ENCODE measurements around the gene CPNE8. TPM values are rescaled to one million over a fixed set of nuclear protein-coding genes. Genes with fewer than 3 reads are reported as not detected.

Gene CPNE8
- total RNA-seq, 1 experiment from 2014 or later = 10.9 TPM

DNA sequence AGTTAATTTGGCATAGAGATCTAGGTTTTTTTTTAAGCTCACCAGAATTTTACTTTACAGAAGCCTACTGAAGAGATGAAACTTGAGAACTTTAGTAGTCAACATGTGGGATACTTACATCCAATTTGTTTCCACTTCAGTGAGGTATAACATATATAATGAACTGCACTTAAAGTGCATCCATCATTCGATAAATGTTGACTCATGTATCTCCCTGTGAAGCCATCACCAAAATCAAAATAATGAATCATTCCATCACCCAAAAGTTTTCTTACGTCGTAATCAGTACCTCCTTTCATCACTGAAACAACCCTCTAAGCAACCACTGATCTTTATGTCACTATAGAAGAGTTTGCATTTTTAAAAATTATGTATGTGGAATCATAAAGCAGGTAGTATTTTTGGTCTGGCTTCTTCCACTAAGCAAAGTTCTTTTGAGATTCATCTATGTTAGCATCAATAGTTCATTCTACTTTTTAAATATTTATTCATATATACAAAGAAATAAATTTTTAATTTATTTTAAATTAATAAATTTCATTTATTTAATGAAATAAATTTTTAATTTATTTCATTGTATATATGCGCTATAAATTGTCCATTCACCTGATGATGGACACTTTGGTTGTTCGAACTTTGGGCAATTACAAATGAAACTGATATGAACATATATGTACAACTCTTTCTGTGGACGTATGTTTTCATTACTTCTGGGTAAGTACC lies 2.0 kb upstream of the CPNE8 start:
- no peak for DNase-seq
- H3K27me3 ChIP-seq (ENCODE audit: control insufficient read depth, insufficient read depth, low read length) = no peaks in the 10 kb centered on the region
- peak overlapping the region; percentile 90; the same call in 1 of the 2 replicates for H3K4me3 ChIP-seq (ENCODE audit: insufficient read depth, low read depth, low read length)
- H3K36me3 ChIP-seq (replicated peaks; ENCODE audit: control insufficient read depth, insufficient read depth, low read length) = no peaks in the 10 kb centered on the region

DNA sequence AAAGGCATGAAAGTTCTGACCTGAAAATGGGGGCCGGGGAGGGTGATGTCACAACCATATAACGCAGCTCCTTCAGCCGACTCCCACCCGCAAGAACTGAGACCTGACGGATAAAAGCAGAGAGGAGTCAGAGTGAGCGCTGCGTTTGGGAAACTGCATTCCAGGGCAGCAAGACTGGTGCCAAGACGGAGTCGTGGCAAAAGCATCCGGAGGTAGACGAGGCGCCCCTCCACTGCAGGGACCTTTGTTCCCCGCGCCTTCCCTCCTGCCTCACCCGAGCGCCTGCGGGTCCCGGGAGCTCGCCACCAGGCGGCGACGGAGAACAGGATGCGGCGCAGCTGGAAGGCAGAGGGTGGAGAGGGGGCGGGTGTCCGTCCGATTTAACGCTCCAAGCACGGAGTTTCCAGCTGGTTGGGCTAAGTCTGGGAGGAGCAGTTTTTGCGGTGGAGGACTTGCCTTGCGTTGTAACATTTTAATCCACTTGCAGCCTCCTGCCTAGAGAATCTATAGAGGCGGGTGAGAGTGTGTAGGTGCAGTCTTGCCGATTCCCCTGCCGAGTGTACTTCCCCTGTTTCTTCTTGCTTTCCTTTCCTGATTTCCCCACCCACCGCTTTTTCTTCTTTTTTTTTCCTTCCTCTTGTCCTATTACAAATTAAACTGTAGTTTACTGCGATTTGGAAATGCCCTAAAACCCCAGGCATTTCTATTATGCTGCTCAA lies 1.2 kb upstream of the CPNE8 start:
- DNase-seq = peak; percentile 85

GRCh38 chr12:38904537-38905479 lies 583 bp downstream of the CPNE8 start:
- Histone ChIP-seq H3K4me3 (ENCODE audit: insufficient read depth, low read depth, low read length) (peak overlapping the region; percentile 90), H3K36me3 (replicated peaks; ENCODE audit: control insufficient read depth, insufficient read depth, low read length) (no peaks in the 10 kb centered on the region), H3K27me3 (ENCODE audit: control insufficient read depth, insufficient read depth, low read length) (no peaks in the 10 kb centered on the region)
- DNase-seq = peak; percentile 24

More for the DNA sequence above, 1.2 kb upstream of the CPNE8 start:
- H3K4me3 ChIP-seq (ENCODE audit: insufficient read depth, low read depth, low read length) = peak overlapping the region; percentile 90
- H3K36me3 ChIP-seq (replicated peaks; ENCODE audit: control insufficient read depth, insufficient read depth, low read length) = no peaks in the 10 kb centered on the region
- H3K27me3 ChIP-seq (ENCODE audit: control insufficient read depth, insufficient read depth, low read length) = no peaks in the 10 kb centered on the region

DNA sequence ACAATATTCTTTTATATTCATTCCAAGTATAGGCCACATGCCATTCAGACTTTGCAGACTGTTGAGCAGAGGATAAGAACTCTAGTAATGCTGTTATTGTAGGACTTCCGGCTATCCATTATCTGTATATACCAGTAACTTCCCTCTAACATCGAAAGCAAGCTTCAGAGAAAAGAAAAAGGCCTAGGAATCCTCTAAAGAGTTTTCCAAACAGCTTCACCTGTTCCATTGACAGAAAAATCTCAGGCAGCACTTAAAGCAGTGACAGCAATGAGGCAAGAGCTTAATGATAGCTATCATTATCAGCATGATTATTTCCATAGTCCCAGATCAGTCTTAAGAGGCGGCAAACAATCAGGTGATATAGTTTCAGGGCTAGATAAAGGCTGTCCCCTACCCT lies 1.8 kb downstream of the CPNE8 start:
- no peak overlapping the region for H3K4me3 ChIP-seq (ENCODE audit: insufficient read depth, low read depth, low read length)
- DNase-seq = no peak
- H3K36me3 ChIP-seq (replicated peaks; ENCODE audit: control insufficient read depth, insufficient read depth, low read length) = no peaks in the 10 kb centered on the region
- H3K27me3 ChIP-seq (ENCODE audit: control insufficient read depth, insufficient read depth, low read length) = no peaks in the 10 kb centered on the region

- Histone ChIP-seq H3K36me3 (replicated peaks; ENCODE audit: control insufficient read depth, insufficient read depth, low read length) (no peaks in the 10 kb centered on the region), H3K27me3 (ENCODE audit: control insufficient read depth, insufficient read depth, low read length) (no peaks in the 10 kb centered on the region), H3K4me3 (ENCODE audit: insufficient read depth, low read depth, low read length) (no peak overlapping the region)
- DNase-seq = peak; percentile 32
Observed at GRCh38 chr12:38898001-38898684, 7.2 kb downstream of the CPNE8 start.

DNA sequence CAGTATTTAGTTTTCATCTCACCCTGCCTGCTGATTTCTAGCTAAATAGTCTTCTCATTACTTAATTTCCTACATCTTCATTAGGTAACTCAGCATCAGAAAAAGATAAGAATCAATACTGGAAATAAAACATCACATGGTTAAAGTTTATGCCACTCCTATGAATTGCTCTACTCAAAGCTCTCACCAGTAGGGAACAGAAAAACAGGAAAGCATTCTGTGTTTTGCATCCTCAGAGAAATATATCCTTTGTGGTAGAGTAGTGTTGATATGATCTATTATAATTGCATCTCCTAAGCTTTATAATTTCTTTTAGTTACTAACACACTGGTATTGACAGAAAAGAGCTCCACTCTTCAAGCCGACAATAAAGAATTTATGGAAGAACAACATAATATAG lies 9.9 kb downstream of the CPNE8 start:
- Histone ChIP-seq H3K4me3 (ENCODE audit: insufficient read depth, low read depth, low read length) (no peak overlapping the region), H3K27me3 (ENCODE audit: control insufficient read depth, insufficient read depth, low read length) (no peaks in the 10 kb centered on the region), H3K36me3 (replicated peaks; ENCODE audit: control insufficient read depth, insufficient read depth, low read length) (no peaks in the 10 kb centered on the region)
- no peak for DNase-seq

- Histone ChIP-seq H3K27me3 (ENCODE audit: control insufficient read depth, insufficient read depth, low read length) (no peaks in the 10 kb centered on the region), H3K36me3 (replicated peaks; ENCODE audit: control insufficient read depth, insufficient read depth, low read length) (no peaks in the 10 kb centered on the region), H3K4me3 (ENCODE audit: insufficient read depth, low read depth, low read length) (no peak overlapping the region)
- DNase-seq = no peak
Observed at GRCh38 chr12:38892976-38893375, 12.4 kb downstream of the CPNE8 start.

GRCh38 chr12:38892087-38892786 lies 13.2 kb downstream of the CPNE8 start:
- no peak for DNase-seq
- Histone ChIP-seq H3K27me3 (ENCODE audit: control insufficient read depth, insufficient read depth, low read length) (no peaks in the 10 kb centered on the region), H3K36me3 (replicated peaks; ENCODE audit: control insufficient read depth, insufficient read depth, low read length) (no peaks in the 10 kb centered on the region), H3K4me3 (ENCODE audit: insufficient read depth, low read depth, low read length) (no peak overlapping the region)

DNA sequence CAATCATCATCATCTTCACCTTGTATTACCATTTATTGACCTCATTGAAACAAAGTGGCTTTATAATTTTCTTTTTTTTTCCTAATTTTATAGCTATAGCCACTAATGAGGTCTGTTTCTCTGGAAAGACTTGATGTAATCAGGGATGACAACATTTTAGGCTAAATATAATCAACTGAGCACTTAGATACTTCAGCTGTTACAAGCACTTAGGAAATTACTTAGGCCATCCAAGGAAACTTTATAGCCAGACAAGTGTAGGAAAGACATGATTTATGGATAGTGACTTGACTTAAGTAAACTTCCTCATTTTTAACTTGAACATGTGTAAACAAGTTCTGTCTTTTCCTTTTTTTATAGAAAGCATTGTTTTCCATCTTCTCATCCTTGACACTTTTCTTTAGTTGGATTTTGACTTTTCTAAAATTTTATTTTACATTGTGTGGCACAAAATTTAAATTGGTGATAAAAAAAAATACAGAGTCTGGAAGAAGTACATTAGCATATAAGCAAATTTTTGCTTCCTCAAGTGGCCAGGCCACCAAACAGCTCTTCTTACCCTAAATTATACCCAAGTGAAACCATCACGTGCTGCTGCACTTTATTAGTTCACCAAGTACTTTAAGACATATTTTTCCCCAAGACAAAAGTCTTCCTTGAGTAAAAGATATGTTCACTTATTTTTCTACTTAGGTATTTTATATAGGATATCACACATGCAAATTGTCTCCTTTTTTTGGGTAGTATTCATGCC lies 15.1 kb downstream of the CPNE8 start:
- DNase-seq = no peak
- Histone ChIP-seq H3K4me3 (ENCODE audit: insufficient read depth, low read depth, low read length) (no peak overlapping the region), H3K27me3 (ENCODE audit: control insufficient read depth, insufficient read depth, low read length) (no peaks in the 10 kb centered on the region), H3K36me3 (replicated peaks; ENCODE audit: control insufficient read depth, insufficient read depth, low read length) (no peaks in the 10 kb centered on the region)

- no peak overlapping the region for H3K4me3 ChIP-seq (ENCODE audit: insufficient read depth, low read depth, low read length)
- no peaks in the 10 kb centered on the region for H3K27me3 ChIP-seq (ENCODE audit: control insufficient read depth, insufficient read depth, low read length)
- H3K36me3 ChIP-seq (replicated peaks; ENCODE audit: control insufficient read depth, insufficient read depth, low read length) = no peaks in the 10 kb centered on the region
- no peak for DNase-seq
Observed at GRCh38 chr12:38889297-38889815, 16.0 kb downstream of the CPNE8 start.

DNA sequence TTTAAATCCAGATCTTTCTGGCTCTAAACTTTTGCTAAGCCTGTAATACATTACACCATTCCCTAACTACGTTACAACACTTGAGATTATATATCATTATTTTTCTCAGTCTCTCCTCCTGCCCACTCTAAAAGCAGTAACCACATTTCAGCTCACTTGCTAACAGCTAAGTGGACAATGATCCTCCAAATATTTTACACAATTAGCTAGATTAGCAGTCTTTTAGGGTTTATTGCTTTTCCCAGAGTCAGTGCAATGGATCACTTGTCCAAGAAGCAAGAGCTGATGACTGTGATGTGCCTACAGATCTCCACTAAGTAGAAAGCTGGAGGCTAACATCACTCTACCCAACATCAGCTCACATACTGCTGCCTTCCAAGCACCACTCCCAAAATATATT lies 17.6 kb downstream of the CPNE8 start:
- DNase-seq = no peak
- H3K27me3 ChIP-seq (ENCODE audit: control insufficient read depth, insufficient read depth, low read length) = no peaks in the 10 kb centered on the region
- no peak overlapping the region for H3K4me3 ChIP-seq (ENCODE audit: insufficient read depth, low read depth, low read length)
- no peaks in the 10 kb centered on the region for H3K36me3 ChIP-seq (replicated peaks; ENCODE audit: control insufficient read depth, insufficient read depth, low read length)

DNA sequence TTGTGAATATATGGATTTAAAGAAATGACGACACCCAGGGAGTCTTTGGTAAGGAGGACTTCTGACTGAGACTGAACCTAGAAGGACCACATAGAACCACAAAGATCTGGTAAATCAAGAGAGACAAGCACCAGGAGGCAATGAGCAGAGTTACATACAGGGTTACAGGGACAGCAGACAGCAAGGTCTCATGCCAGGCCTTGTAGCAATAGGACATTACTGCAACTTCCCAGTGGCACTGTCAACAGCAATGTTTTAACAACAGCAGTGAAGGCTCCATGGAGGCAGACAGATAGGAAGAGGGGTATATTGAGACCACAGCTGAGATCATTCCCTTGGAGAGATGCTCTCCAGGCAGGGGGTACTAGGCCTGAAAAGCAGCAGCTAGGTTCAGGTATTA lies 18.5 kb downstream of the CPNE8 start:
- H3K4me3 ChIP-seq (ENCODE audit: insufficient read depth, low read depth, low read length) = no peak overlapping the region
- H3K27me3 ChIP-seq (ENCODE audit: control insufficient read depth, insufficient read depth, low read length) = no peaks in the 10 kb centered on the region
- H3K36me3 ChIP-seq (replicated peaks; ENCODE audit: control insufficient read depth, insufficient read depth, low read length) = no peaks in the 10 kb centered on the region
- DNase-seq = no peak

DNA sequence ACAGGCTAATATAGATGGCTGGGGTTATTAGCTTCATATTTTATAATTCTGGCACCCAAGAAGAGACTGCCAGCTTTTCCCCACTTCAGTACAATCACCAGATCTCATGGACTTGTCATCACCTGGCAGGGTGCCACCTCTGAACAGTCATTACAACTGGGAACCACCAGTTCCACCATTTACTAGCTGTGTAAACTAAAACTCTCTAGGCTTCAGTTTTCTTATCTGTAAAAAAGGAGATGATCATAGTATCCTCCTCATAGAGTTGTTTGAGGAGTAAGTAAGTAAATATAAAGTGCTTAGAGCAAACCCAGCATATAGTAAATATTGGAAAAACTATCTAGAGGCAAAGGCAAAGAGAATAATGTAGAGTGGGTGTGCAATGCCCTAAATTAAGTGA lies 19.3 kb downstream of the CPNE8 start:
- no peak for DNase-seq
- Histone ChIP-seq H3K27me3 (ENCODE audit: control insufficient read depth, insufficient read depth, low read length) (no peaks in the 10 kb centered on the region), H3K36me3 (replicated peaks; ENCODE audit: control insufficient read depth, insufficient read depth, low read length) (no peaks in the 10 kb centered on the region), H3K4me3 (ENCODE audit: insufficient read depth, low read depth, low read length) (no peak overlapping the region)

Data from H7 (cell line).